IMR-90 (cell line): ENCODE data around the gene PRKCE. TPM values are rescaled to one million over a fixed set of nuclear protein-coding genes. Genes with fewer than 3 reads are reported as not detected.

Experiments
- ATAC-seq: fragments of 200-7000 bp; cut with Tn5 transposase; 2 replicates; pipeline ENCODE4 v1.9.1; 2020; ENCODE audit warnings: low read depth, mild to moderate bottlenecking, moderate library complexity
- BruUV-seq: library from RNA; stranded (reverse); fragments of 400-500 nt; replicated peaks from 2 replicates; lab custom pipeline; 2021; lab: Mats Ljungman, UMichigan
- CTCF ChIA-PET: fragments of 300-600 bp; formaldehyde crosslinking; extraction: SDS; loops from one replicate; lab custom pipeline; 2021; ENCODE audit warnings: antibody characterized with exemption; lab: Yijun Ruan, JAX
- POLR2A ChIA-PET: fragments of 300-600 bp; sonication (Branson Sonifier 250); formaldehyde crosslinking; loops from one replicate; lab custom pipeline; 2022; ENCODE audit warnings: antibody characterized with exemption; ENCODE audit not compliant: unreplicated experiment; lab: Charles Lee
- DNase-seq: peaks from one replicate; pipeline ENCODE4 v3.0.0; 2013
- H2AFZ ChIP-seq: replicated peaks from 2 replicates; pipeline ENCODE3; 2013; ENCODE audit warnings: low read length, mild to moderate bottlenecking; ENCODE audit not compliant: poor library complexity
- H2AK5ac ChIP-seq: 2 replicates; pipeline ENCODE4 v1.6.1; 2013; ENCODE audit warnings: low read depth, low read length, inconsistent platforms
- H2AK9ac ChIP-seq: replicated peaks from 2 replicates; pipeline ENCODE3; 2013; ENCODE audit warnings: mild to moderate bottlenecking, low read depth, low read length, moderate library complexity; ENCODE audit not compliant: poor library complexity
- H2BK120ac ChIP-seq: 2 replicates; pipeline ENCODE4 v1.6.1; 2013; ENCODE audit warnings: low read depth, low read length, inconsistent platforms
- H2BK15ac ChIP-seq: 3 replicates; pipeline ENCODE4 v1.6.1; 2013; ENCODE audit warnings: low read depth, low read length, inconsistent platforms
- H2BK20ac ChIP-seq: 2 replicates; pipeline ENCODE4 v1.6.1; 2013; ENCODE audit warnings: low read depth, mild to moderate bottlenecking, inconsistent platforms, low read length, moderate library complexity
- H2BK5ac ChIP-seq: 2 replicates; pipeline ENCODE4 v1.6.1; 2013; ENCODE audit warnings: mild to moderate bottlenecking, low read depth, low read length, inconsistent platforms; ENCODE audit not compliant: poor library complexity, severe bottlenecking
- H3K14ac ChIP-seq: replicated peaks from 2 replicates; pipeline ENCODE4 v1.6.1; 2013; ENCODE audit warnings: low read depth, low read length, inconsistent platforms
- H3K18ac ChIP-seq: 2 replicates; pipeline ENCODE4 v1.6.1; 2013; ENCODE audit warnings: low read depth, low read length, control low read depth
- H3K23ac ChIP-seq: 2 replicates; pipeline ENCODE4 v1.6.1; 2013; ENCODE audit warnings: low read depth, low read length, inconsistent platforms
- H3K27ac ChIP-seq: 2 replicates; pipeline ENCODE4 v1.5.1; 2013; ENCODE audit warnings: mild to moderate bottlenecking, control low read depth, low read length; ENCODE audit not compliant: insufficient read depth
- H3K27me3 ChIP-seq: 2 replicates; pipeline ENCODE4 v1.6.1; 2013; ENCODE audit warnings: low read length; ENCODE audit not compliant: control insufficient read depth, insufficient read depth
- H3K36me3 ChIP-seq: 2 replicates; pipeline ENCODE4 v1.6.1; 2013; ENCODE audit warnings: low read length, mixed read lengths; ENCODE audit not compliant: control insufficient read depth, insufficient read depth
- H3K4ac ChIP-seq: 2 replicates; pipeline ENCODE4 v1.6.1; 2013; ENCODE audit warnings: low read depth, low read length, inconsistent platforms
- H3K4me1 ChIP-seq: 2 replicates; pipeline ENCODE4 v1.6.1; 2013; ENCODE audit warnings: low read length, mixed read lengths; ENCODE audit not compliant: control insufficient read depth, insufficient read depth
- H3K4me2 ChIP-seq: 2 replicates; pipeline ENCODE4 v1.6.1; 2013; ENCODE audit warnings: low read depth, mild to moderate bottlenecking, control low read depth, low read length, moderate library complexity
- H3K4me3 ChIP-seq: 2 replicates; pipeline ENCODE4 v1.5.1; 2013; ENCODE audit warnings: low read depth, mild to moderate bottlenecking, control low read depth, low read length, moderate library complexity; ENCODE audit not compliant: insufficient read depth
- H3K56ac ChIP-seq: 2 replicates; pipeline ENCODE4 v1.6.1; 2013; ENCODE audit warnings: low read length, inconsistent platforms; ENCODE audit not compliant: insufficient read depth; ENCODE audit errors: extremely low read depth
- H3K79me1 ChIP-seq, 2 experiments: 2 replicates each; pipeline ENCODE4 v1.6.1; 2013; ENCODE audit warnings: low read length in 2 of 2, inconsistent platforms in 1 of 2, low read depth in 1 of 2
- H3K9ac ChIP-seq: 2 replicates; pipeline ENCODE4 v1.6.1; 2013; ENCODE audit warnings: low read depth, low read length, control low read depth
- H3K9me1 ChIP-seq: 2 replicates; pipeline ENCODE4 v1.6.1; 2013; ENCODE audit warnings: low read length, inconsistent platforms; ENCODE audit not compliant: insufficient read depth
- H3K9me3 ChIP-seq: 2 replicates; pipeline ENCODE4 v1.6.1; 2013; ENCODE audit warnings: low read length; ENCODE audit not compliant: control insufficient read depth, insufficient read depth
- H4K20me1 ChIP-seq: 2 replicates; pipeline ENCODE4 v1.6.1; 2013; ENCODE audit warnings: low read length, inconsistent platforms; ENCODE audit not compliant: insufficient read depth
- H4K5ac ChIP-seq: 2 replicates; pipeline ENCODE4 v1.6.1; 2013; ENCODE audit warnings: mild to moderate bottlenecking, low read depth, low read length, control low read depth
- H4K8ac ChIP-seq, 2 experiments: 2 replicates each; pipeline ENCODE4 v1.6.1; 2013; ENCODE audit warnings: low read depth in 2 of 2, low read length in 2 of 2, control low read depth in 1 of 2, inconsistent platforms in 1 of 2
- H4K91ac ChIP-seq: 2 replicates; pipeline ENCODE4 v1.6.1; 2013; ENCODE audit warnings: low read depth, low read length, inconsistent platforms; ENCODE audit not compliant: insufficient read depth
- BHLHE40 ChIP-seq: fragments of 150-350 bp; IDR thresholded peaks from 2 replicates; pipeline ENCODE4 v1.6.1; 2016; ENCODE audit warnings: mild to moderate bottlenecking, low read depth, low read length
- CHD1 ChIP-seq: IDR thresholded peaks from 2 replicates; pipeline ENCODE4 v1.6.1; 2012; ENCODE audit warnings: low read depth, low read length, improper control_type of control experiment
- POLR2A ChIP-seq: IDR thresholded peaks from 2 replicates; pipeline ENCODE4 v1.6.1; 2012; ENCODE audit warnings: mild to moderate bottlenecking, low read depth, low read length
- WGBS, 2 experiments: methylation state at CpG; one replicate each; pipeline versions ENCODE4 v1.1.5 to v1.1.7; 2013; ENCODE audit warnings: missing lambda C conversion rate in 2 of 2; ENCODE audit not compliant: insufficient read length in 1 of 2; ENCODE audit errors: extremely low coverage in 2 of 2; 5-methylcytosine and 5-hydroxymethylcytosine counted together
- dilution Hi-C: fragments of 300-500 bp; cut with HindIII; formaldehyde crosslinking; loops from one replicate; pipeline ENCODE4 v1.14.3; 2018; ENCODE audit warnings: low sequenced_read_pairs; ENCODE audit not compliant: unreplicated experiment
- in situ Hi-C: fragments of 300-500 bp; cut with MboI; formaldehyde crosslinking; loops from 3 replicates; pipeline ENCODE4 v1.14.3; 2019; ENCODE audit warnings: low sequenced_read_pairs, inconsistent platforms, mixed read lengths
- intact Hi-C: fragments of 100-400 bp; cut with micrococcal nuclease; formaldehyde crosslinking; loops from 2 replicates; pipeline ENCODE4 v1.10.0; 2022
- polyA plus RNA-seq, 3 experiments: library from polyadenylated mRNA; depleted of rRNA; stranded (reverse); fragments of >200 nt; gene quantifications; 2 replicates each; pipeline ENCODE4 v1.2.3, GENCODE V29; 2012; ENCODE audit warnings: low replicate concordance in 1 of 3
- total RNA-seq: library from RNA; depleted of rRNA; stranded (reverse); fragments of >200 nt; gene quantifications from 2 replicates; pipeline ENCODE4 v1.2.3, GENCODE V29; 2012
- TF ChIP-seq, protein P1 (sequence below): fragments of 150-350 bp; IDR thresholded peaks from 2 replicates; pipeline ENCODE4 v1.6.1; 2017; ENCODE audit warnings: mild to moderate bottlenecking, antibody characterized with exemption, low read length, low read depth
- TF ChIP-seq, protein P2 (sequence below): conservative IDR thresholded peaks from 2 replicates; pipeline ENCODE4 v1.5.1; 2012; ENCODE audit warnings: mild to moderate bottlenecking, low read depth, low read length, improper control_type of control experiment

Gene PRKCE
- total and polyA plus RNA-seq, 2 of the 4 experiments (the other 2 are of a cell fraction) = 8.1 to 32.4 TPM

DNA sequence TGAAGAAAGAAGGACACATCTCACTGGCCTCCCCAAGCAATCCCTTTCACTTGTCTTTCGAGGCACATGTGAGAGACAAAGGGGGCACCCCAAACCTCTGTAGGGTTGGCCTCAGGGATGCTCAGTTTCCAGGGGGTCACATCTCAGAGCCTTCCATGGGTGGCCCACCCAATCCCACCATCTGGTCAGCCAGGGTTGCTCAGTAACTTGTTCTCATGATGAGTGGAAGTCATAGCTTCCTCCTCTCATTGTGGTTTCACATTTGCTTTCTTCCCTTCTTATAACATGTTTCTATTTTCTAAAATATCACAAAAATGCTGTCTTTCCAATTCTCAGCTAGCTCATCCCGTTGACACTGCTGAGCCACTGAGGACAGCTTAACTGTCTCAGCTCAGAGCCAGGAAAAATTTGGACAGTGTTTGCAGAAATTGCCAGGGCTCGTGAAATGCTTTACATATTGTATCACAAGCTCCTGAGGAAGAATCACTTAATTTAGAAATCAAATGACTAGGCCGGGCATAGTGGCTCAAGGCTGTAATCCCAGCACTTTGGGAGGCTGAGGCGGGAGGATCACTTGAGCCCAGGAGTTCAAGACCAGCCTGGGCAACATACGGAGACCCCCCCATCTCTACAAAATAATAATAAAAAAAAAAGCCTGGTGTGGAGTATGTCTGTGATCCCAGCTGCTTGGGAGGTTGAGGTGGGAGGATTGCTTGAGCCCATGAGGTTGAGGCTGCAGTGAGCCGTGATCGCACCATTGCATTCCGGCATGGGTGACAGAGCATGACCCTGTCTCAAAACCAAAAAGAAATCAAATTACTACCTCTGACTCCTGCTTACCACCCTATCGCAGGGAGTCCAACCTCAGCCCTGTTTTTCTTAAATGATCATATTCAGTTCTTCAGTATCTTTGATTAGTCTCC is 129.3 kb downstream of the PRKCE start:
- dilution Hi-C loops = no loop called here

More for the DNA sequence above, 129.3 kb downstream of the PRKCE start:
- H2AFZ ChIP-seq = no peak overlapping the region
- no peak overlapping the region for H3K14ac ChIP-seq
- no peaks in the 10 kb centered on the region; the same call in 1 of the 2 replicates for H3K4me1 ChIP-seq
- in situ Hi-C loops = no loop called here
- H3K4me2 ChIP-seq = no peak overlapping the region
- no peak overlapping the region for H3K56ac ChIP-seq
- no peak overlapping the region for H3K4me3 ChIP-seq
- H2AK9ac ChIP-seq = no peak overlapping the region
- no peak overlapping the region for H4K8ac ChIP-seq
- H4K5ac ChIP-seq = no peak overlapping the region
- H3K4ac ChIP-seq = no peak overlapping the region
- H2AK5ac ChIP-seq = no peak overlapping the region
- H2BK5ac ChIP-seq = no peak overlapping the region
- ChIA-PET POLR2A (no interaction called here), CTCF (interaction anchor here (0.6 kb wide), 1 partner anchor 329 kb away, joined by 3 read pairs; no protein-coding TSS in a partner anchor)
- peaks cover 2% of the 10 kb centered on the region; the same call in 1 of the 2 replicates for H3K9me1 ChIP-seq
- no peaks in the 10 kb centered on the region for H3K36me3 ChIP-seq
- WGBS, 2 experiments = no CpG with 5 or more reads among the region's 10 CpGs
- TF ChIP-seq, protein P1, sequence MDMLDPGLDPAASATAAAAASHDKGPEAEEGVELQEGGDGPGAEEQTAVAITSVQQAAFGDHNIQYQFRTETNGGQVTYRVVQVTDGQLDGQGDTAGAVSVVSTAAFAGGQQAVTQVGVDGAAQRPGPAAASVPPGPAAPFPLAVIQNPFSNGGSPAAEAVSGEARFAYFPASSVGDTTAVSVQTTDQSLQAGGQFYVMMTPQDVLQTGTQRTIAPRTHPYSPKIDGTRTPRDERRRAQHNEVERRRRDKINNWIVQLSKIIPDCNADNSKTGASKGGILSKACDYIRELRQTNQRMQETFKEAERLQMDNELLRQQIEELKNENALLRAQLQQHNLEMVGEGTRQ = no peak
- TF ChIP-seq POLR2A (no peak), BHLHE40 (no peak), CHD1 (no peak)
- TF ChIP-seq, protein P2, sequence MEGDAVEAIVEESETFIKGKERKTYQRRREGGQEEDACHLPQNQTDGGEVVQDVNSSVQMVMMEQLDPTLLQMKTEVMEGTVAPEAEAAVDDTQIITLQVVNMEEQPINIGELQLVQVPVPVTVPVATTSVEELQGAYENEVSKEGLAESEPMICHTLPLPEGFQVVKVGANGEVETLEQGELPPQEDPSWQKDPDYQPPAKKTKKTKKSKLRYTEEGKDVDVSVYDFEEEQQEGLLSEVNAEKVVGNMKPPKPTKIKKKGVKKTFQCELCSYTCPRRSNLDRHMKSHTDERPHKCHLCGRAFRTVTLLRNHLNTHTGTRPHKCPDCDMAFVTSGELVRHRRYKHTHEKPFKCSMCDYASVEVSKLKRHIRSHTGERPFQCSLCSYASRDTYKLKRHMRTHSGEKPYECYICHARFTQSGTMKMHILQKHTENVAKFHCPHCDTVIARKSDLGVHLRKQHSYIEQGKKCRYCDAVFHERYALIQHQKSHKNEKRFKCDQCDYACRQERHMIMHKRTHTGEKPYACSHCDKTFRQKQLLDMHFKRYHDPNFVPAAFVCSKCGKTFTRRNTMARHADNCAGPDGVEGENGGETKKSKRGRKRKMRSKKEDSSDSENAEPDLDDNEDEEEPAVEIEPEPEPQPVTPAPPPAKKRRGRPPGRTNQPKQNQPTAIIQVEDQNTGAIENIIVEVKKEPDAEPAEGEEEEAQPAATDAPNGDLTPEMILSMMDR = no peak
- no peak overlapping the region for H4K91ac ChIP-seq
- intact Hi-C loops = no loop called here
- H2BK120ac ChIP-seq = no peak overlapping the region
- BruUV-seq = no TSS peak
- DNase-seq (no peak), ATAC-seq (no peak)
- H3K9ac ChIP-seq = no peak overlapping the region
- no peaks in the 10 kb centered on the region for H3K27me3 ChIP-seq
- peaks cover 10 to 16% of the 10 kb centered on the region in 2 experiments for H3K79me1 ChIP-seq
- no peak overlapping the region for H3K18ac ChIP-seq
- H3K27ac ChIP-seq = no peak overlapping the region
- H3K9me3 ChIP-seq = no peaks in the 10 kb centered on the region
- H2BK20ac ChIP-seq = no peak overlapping the region
- no peak overlapping the region for H3K23ac ChIP-seq
- H4K20me1 ChIP-seq = peaks cover 13% of the 10 kb centered on the region; the same call in 1 of the 2 replicates
- H2BK15ac ChIP-seq = no peak overlapping the region
